Suprapubic skin (tissue), 4 donors: ENCODE measurements around the gene PSMC3.

ENCODE experiments used
- CTCF ChIP-seq, 2 donors: fragments of 200-600 bp in 1 of 2; fragments of 450-650 bp in 1 of 2; sonication (generic) in 1 of 2; IDR thresholded peaks; one replicate each; pipeline ENCODE4 v1.5.1; 2016 to 2019; ENCODE audit warnings: antibody characterized with exemption in 2 of 2, mild to moderate bottlenecking in 1 of 2, moderate library complexity in 1 of 2
- EP300 ChIP-seq: sonication (generic); formaldehyde crosslinking; IDR thresholded peaks from one replicate; pipeline ENCODE4 v1.6.1; 2017; ENCODE audit warnings: antibody characterized with exemption
- POLR2A ChIP-seq, 2 donors: fragments of 450-650 bp; IDR thresholded peaks; one replicate each; pipeline ENCODE4 v1.6.1; 2017; ENCODE audit warnings: antibody characterized with exemption in 2 of 2, mild to moderate bottlenecking in 2 of 2, moderate library complexity in 2 of 2
- POLR2AphosphoS5 ChIP-seq, 3 donors: sonication (generic); formaldehyde crosslinking; IDR thresholded peaks; one replicate each; pipeline ENCODE4 v1.6.1; 2017; ENCODE audit warnings: antibody characterized with exemption in 3 of 3

GRCh38 chr11:47380078-47380477 lies 46.2 kb downstream of the PSMC3 start:
- no peak for TF ChIP-seq CTCF (IDR thresholded peaks at IDR 0.05)
- TF ChIP-seq POLR2AphosphoS5 (IDR thresholded peaks at IDR 0.05) = no peak
- TF ChIP-seq EP300 = no peak
- TF ChIP-seq POLR2A (IDR thresholded peaks at IDR 0.05) = no peak
